RWPE2 (cell line): ENCODE measurements around the gene BRD4.

Experiments
- ATAC-seq: fragments of 200-7000 bp; cut with Tn5 transposase; 3 replicates; pipeline ENCODE4 v1.9.1; 2021; ENCODE audit warnings: low read depth
- DNase-seq: peaks from one replicate; pipeline ENCODE4 v3.0.0-alpha.2; 2020; ENCODE audit warnings: low spot score
- H3K27ac ChIP-seq: fragments of 450-650 bp; 2 replicates; pipeline ENCODE4 v1.5.1; 2017; ENCODE audit warnings: mild to moderate bottlenecking; ENCODE audit not compliant: poor library complexity, severe bottlenecking
- H3K27me3 ChIP-seq: fragments of 250-450 bp; sonication (Bioruptor Pico); 2 replicates; pipeline ENCODE4 v1.5.1; 2021; ENCODE audit warnings: mild to moderate bottlenecking, moderate library complexity; ENCODE audit not compliant: insufficient read depth, poor library complexity, severe bottlenecking
- H3K36me3 ChIP-seq: fragments of 250-450 bp; sonication (Bioruptor Pico); 2 replicates; pipeline ENCODE4 v1.5.1; 2020; ENCODE audit warnings: low read depth, mild to moderate bottlenecking, moderate library complexity
- H3K4me1 ChIP-seq: fragments of 250-450 bp; sonication (Bioruptor Pico); 2 replicates; pipeline ENCODE4 v1.5.1; 2021; ENCODE audit warnings: mild to moderate bottlenecking, moderate library complexity; ENCODE audit not compliant: insufficient read depth, poor library complexity, severe bottlenecking
- H3K4me3 ChIP-seq: fragments of 250-450 bp; sonication (Bioruptor Pico); 2 replicates; pipeline ENCODE4 v1.5.1; 2021; ENCODE audit warnings: mild to moderate bottlenecking, moderate library complexity; ENCODE audit not compliant: severe bottlenecking
- H3K9me3 ChIP-seq: fragments of 250-450 bp; sonication (Bioruptor Pico); 2 replicates; pipeline ENCODE4 v1.5.1; 2021; ENCODE audit warnings: mild to moderate bottlenecking, moderate library complexity; ENCODE audit not compliant: severe bottlenecking
- TF ChIP-seq, protein P1 (sequence below): fragments of 450-650 bp; IDR thresholded peaks from one replicate; pipeline ENCODE4 v1.5.1; 2017; ENCODE audit warnings: mild to moderate bottlenecking, moderate library complexity; ENCODE audit not compliant: poor library complexity, severe bottlenecking

The BRD4 gene

DNA sequence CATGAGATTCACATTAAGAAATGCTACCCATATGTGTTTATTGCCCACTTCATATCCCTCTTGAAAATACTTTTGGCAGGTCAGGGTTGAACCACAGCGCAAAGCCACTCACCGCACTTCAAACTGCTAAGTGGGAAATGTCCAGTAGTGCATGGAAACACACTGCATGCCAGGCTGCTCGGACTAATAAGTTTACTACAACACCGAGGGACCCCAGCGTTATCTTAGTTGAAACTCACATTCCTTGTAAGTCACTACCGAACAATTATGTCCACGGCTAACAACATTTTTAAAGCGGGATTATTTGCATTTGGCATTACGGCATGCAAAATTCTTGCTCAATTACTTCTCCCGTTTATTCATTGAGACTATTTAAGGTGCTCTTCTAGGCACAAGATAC is 4.0 kb downstream of the BRD4 start:
- no peaks in the 10 kb centered on the region for H3K9me3 ChIP-seq
- H3K27me3 ChIP-seq = no peaks in the 10 kb centered on the region
- H3K36me3 ChIP-seq = peaks cover 28% of the 10 kb centered on the region
- H3K4me1 ChIP-seq = peaks cover 47% of the 10 kb centered on the region
- H3K4me3 ChIP-seq = no peak overlapping the region
- no peak for ATAC-seq
- TF ChIP-seq, protein P1, sequence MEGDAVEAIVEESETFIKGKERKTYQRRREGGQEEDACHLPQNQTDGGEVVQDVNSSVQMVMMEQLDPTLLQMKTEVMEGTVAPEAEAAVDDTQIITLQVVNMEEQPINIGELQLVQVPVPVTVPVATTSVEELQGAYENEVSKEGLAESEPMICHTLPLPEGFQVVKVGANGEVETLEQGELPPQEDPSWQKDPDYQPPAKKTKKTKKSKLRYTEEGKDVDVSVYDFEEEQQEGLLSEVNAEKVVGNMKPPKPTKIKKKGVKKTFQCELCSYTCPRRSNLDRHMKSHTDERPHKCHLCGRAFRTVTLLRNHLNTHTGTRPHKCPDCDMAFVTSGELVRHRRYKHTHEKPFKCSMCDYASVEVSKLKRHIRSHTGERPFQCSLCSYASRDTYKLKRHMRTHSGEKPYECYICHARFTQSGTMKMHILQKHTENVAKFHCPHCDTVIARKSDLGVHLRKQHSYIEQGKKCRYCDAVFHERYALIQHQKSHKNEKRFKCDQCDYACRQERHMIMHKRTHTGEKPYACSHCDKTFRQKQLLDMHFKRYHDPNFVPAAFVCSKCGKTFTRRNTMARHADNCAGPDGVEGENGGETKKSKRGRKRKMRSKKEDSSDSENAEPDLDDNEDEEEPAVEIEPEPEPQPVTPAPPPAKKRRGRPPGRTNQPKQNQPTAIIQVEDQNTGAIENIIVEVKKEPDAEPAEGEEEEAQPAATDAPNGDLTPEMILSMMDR = no peak
- DNase-seq = no peak
- no peak overlapping the region for H3K27ac ChIP-seq

DNA sequence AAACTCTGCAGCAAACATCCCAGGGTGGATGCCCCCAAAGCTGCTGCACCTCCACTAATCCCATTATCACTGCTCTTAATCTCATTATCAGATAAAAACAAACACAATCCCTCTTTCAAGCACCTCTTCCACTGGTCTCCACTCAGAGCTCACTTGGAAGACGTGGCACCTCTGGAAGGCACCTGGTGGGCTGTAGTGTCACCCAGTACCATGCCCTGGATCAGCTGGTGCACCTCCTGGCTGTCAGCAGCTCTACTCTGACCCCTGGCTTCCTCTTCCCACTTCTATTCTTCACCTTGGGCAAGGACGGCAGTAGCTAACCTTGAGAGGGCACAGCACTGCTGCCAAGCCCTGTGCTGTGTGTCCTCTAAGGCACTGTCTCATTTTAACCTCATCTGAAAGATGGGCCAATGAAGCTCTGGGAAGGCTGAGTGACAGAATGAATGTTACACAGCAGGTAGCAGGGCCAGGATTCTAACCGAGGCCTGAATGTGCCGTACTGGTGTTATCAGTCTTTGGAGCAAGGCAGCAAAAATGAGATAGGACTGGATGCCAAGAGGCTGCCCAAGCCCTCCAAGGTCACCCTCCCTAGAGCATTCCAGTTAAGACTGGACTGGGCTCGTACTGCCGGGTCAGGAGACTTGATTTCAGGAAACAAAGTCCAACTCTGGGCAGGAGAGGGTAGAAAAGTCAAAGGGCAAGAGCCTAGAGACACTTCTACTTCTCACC is 7.4 kb downstream of the BRD4 start:
- Histone ChIP-seq H3K9me3 (no peaks in the 10 kb centered on the region), H3K27ac (peak overlapping the region; percentile 32), H3K27me3 (no peaks in the 10 kb centered on the region), H3K36me3 (peaks cover 24% of the 10 kb centered on the region), H3K4me1 (peaks cover 51% of the 10 kb centered on the region), H3K4me3 (no peak overlapping the region)
- TF ChIP-seq, protein P1 = no peak
- ATAC-seq = peak; percentile 17; the same call in 1 of the 3 replicates
- no peak for DNase-seq

DNA sequence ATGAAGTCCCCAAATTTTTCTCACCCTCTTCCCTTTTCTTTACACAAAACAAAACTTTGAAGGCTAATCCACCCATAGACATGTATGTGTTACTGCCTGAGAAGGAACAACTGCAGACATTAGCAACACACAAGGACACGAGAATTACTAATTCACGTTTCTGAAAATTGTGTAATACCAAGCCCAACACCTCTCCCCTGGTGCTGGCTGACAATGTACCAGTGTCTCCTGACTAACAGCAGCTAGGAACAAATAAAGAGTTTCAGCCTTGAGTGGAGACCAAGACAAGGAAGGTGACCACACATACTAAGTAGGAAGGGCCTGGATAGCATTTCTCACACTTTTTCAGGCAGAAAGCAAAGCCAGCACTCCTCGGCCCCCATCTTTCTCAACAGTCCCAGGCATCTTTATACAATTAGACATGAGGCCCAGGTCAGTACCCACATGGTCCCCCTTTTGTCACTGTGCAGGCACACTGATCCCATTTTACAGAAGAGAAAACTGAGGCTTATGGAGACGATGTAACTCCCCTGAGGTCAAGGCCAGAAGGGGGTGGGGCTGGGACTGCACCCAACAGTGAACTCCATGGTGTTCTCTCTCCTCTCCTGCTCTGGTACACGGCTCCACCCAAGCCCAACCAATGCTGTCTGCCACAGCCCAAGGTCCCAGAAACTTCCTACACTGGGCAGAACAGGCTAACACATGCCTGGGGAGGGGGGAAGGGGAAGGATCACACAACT is 8.7 kb downstream of the BRD4 start:
- H3K36me3 ChIP-seq = peaks cover 14% of the 10 kb centered on the region
- DNase-seq (no peak), ATAC-seq (peak; percentile 61)
- H3K27ac ChIP-seq = peak overlapping the region; percentile 32
- H3K9me3 ChIP-seq = no peaks in the 10 kb centered on the region
- H3K4me3 ChIP-seq = no peak overlapping the region
- peaks cover 48% of the 10 kb centered on the region for H3K4me1 ChIP-seq
- TF ChIP-seq, protein P1 = no peak
- H3K27me3 ChIP-seq = no peaks in the 10 kb centered on the region

DNA sequence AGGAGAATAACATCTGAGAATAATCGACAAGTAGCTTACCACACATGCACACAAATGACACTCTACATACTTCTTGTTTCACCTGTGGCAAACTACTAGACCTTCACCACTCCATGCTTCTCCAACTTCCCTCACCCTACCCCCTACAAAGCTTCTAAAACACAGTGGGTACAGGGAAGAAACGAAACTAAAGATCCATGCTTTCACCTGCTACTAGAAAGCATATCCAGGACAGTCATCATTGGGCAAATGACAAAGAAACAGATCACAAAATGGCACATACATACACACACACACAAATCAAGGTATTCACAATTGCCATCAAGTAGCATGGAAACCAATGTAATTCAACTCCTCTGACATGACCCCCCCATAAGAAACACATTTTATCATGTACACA is 10.6 kb downstream of the BRD4 start:
- no peak for ATAC-seq
- H3K4me3 ChIP-seq = no peak overlapping the region
- no peaks in the 10 kb centered on the region for H3K9me3 ChIP-seq
- no peaks in the 10 kb centered on the region for H3K27me3 ChIP-seq
- H3K27ac ChIP-seq = no peak overlapping the region
- peaks cover 49% of the 10 kb centered on the region for H3K4me1 ChIP-seq
- TF ChIP-seq, protein P1 = no peak
- no peak for DNase-seq
- H3K36me3 ChIP-seq = peaks cover 12% of the 10 kb centered on the region

DNA sequence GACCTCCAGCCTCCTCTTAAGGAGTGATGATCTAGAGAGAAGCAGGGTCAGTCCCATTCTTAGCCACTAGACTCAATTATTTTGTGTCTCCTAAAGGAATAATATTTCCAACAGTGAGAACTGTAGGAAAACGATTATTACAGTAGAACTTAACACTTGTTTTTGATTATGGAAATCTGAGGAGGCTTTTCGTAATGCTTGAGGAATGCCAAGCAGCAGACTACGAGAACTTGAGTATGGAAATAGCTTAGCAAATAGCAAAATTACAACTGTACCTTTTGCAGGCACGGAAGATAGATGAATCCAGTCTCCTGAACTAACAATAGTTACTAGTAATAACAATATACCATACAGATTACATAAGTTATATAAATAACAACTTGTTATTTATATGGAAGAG is 12.2 kb downstream of the BRD4 start:
- Histone ChIP-seq H3K27me3 (no peaks in the 10 kb centered on the region), H3K27ac (no peak overlapping the region), H3K36me3 (peaks cover 8% of the 10 kb centered on the region), H3K9me3 (no peaks in the 10 kb centered on the region), H3K4me3 (no peak overlapping the region), H3K4me1 (peaks cover 44% of the 10 kb centered on the region)
- TF ChIP-seq, protein P1 = no peak
- ATAC-seq = no peak
- DNase-seq = no peak
